ENCODE measurements around the gene KRTAP10-3.

- no peak for TF ChIP-seq CTCF (IDR thresholded peaks at IDR 0.05; ENCODE audit: insufficient read depth, low read depth, low read length)
- no peak for TF ChIP-seq EZH2 (IDR thresholded peaks at IDR 0.05; ENCODE audit: insufficient read depth, low read length)
These were observed 36.5 kb downstream of the KRTAP10-3 start for GRCh38 chr21:44521928-44522752.

Data from astrocyte (in vitro differentiated cells and primary cell).